ENCODE results near the gene JAM3.

JAM3 gene

GRCh38 chr11:134068829-134069425 lies at the start of gene JAM3:
JAM3 (plus strand) TSS chr11:134069072; CDS start chr11:134069084, 12 bp downstream.
- Histone ChIP-seq H3K27ac (peak within 1 kb of the TSS; percentile 89), H3K9me3 (ENCODE audit: severe bottlenecking) (no peaks in the 10 kb centered on the region), H3K27me3 (ENCODE audit: insufficient read depth, low read depth, severe bottlenecking) (no peaks in the 10 kb centered on the region), H3K4me3 (ENCODE audit: low read depth, low read length) (peak within 1 kb of the TSS; percentile 53), H3K36me3 (peaks cover 4% of the 10 kb centered on the region)
- TF ChIP-seq CTCF (IDR thresholded peaks at IDR 0.05; ENCODE audit: low read depth, low read length): no peak
- DNase-seq: peak; percentile 98

- H3K4me3 ChIP-seq (ENCODE audit: low read depth, low read length): no peak overlapping the region
- no peak for TF ChIP-seq CTCF (IDR thresholded peaks at IDR 0.05; ENCODE audit: low read depth, low read length)
- no peaks in the 10 kb centered on the region for H3K9me3 ChIP-seq (ENCODE audit: severe bottlenecking)
- DNase-seq: no peak
- H3K36me3 ChIP-seq: no peaks in the 10 kb centered on the region
- H3K27ac ChIP-seq: no peak overlapping the region
- H3K27me3 ChIP-seq (ENCODE audit: insufficient read depth, low read depth, severe bottlenecking): no peaks in the 10 kb centered on the region
Measured at GRCh38 chr11:134019500-134019899, 49.4 kb upstream of the JAM3 start.

GRCh38 chr11:134020598-134020997 lies 48.3 kb upstream of the JAM3 start:
- Histone ChIP-seq H3K27ac (no peak overlapping the region), H3K36me3 (no peaks in the 10 kb centered on the region), H3K27me3 (ENCODE audit: insufficient read depth, low read depth, severe bottlenecking) (no peaks in the 10 kb centered on the region), H3K4me3 (ENCODE audit: low read depth, low read length) (no peak overlapping the region), H3K9me3 (ENCODE audit: severe bottlenecking) (no peaks in the 10 kb centered on the region)
- no peak for DNase-seq
- no peak for TF ChIP-seq CTCF (IDR thresholded peaks at IDR 0.05; ENCODE audit: low read depth, low read length)

- TF ChIP-seq CTCF (IDR thresholded peaks at IDR 0.05; ENCODE audit: low read depth, low read length): no peak
- Histone ChIP-seq H3K36me3 (no peaks in the 10 kb centered on the region), H3K27ac (no peak overlapping the region), H3K9me3 (ENCODE audit: severe bottlenecking) (no peaks in the 10 kb centered on the region), H3K4me3 (ENCODE audit: low read depth, low read length) (no peak overlapping the region), H3K27me3 (ENCODE audit: insufficient read depth, low read depth, severe bottlenecking) (no peaks in the 10 kb centered on the region)
- DNase-seq: no peak
Measured at GRCh38 chr11:134021326-134021725, 47.5 kb upstream of the JAM3 start.

- no peaks in the 10 kb centered on the region for H3K9me3 ChIP-seq (ENCODE audit: severe bottlenecking)
- no peak overlapping the region for H3K4me3 ChIP-seq (ENCODE audit: low read depth, low read length)
- TF ChIP-seq CTCF (IDR thresholded peaks at IDR 0.05; ENCODE audit: low read depth, low read length): no peak
- DNase-seq: no peak
- no peaks in the 10 kb centered on the region for H3K36me3 ChIP-seq
- no peak overlapping the region for H3K27ac ChIP-seq
- H3K27me3 ChIP-seq (ENCODE audit: insufficient read depth, low read depth, severe bottlenecking): no peaks in the 10 kb centered on the region
Measured at GRCh38 chr11:134022748-134023147, 46.1 kb upstream of the JAM3 start.
